ENCODE results near the gene DIS3L2.

Gene DIS3L2

DNA sequence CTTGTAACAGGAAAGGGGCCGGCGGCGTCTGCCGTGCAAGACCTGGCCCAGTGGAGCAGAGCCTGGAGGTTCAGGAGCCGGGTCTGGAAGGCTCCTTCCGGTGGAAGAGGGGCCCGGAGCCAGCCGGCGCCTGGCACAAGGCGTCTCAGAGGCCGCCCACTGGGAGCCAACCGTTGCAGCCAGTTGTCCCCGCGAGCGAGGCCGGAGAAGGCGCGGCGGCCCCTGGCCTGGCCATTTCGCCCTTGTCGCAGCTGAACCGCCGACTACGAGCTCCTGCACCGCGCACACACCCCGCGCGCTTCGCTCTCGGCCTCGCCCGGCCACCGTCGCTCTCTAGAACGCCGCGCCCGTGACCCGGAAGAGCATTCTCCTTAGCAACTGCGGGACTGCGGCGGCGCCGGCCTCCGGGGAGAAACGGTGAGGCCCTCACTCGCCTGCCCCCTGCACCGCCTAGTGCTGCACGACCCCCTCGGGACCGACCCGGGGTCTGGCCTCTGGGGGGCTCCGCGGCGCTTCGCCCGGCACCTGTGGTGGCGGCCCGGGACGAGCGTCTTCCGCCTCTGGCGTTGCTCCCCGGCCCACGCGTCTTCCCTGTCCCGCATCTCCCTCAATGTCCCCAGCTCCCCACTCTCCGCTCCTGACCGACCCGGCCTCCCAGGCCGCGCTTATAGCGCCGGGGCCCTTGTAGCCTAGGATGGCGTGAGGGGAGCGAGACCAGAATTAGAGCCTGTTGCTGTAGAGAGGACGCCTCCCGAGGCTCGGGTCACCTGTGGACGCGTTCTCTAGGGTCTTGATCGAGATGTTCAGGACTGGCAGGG is at the start of gene DIS3L2:
DIS3L2 (plus strand) TSS at position 365 of the 818 bp plus-strand sequence. CDS start 53,215 bp downstream, outside the sequence.
- ChIA-PET POLR2A (ENCODE audit: low non-redundant PET) (interaction anchor here (0.7 kb wide), 1 partner anchor 96 kb away, joined by 3 read pairs; no protein-coding TSS in a partner anchor), CTCF (interaction anchor here (1.0 kb wide), 1 partner anchor 222 kb away, joined by 3 read pairs; no protein-coding TSS in a partner anchor)
- H3K27ac ChIP-seq: peak within 1 kb of the TSS; percentile 79
- TF ChIP-seq, protein P1, sequence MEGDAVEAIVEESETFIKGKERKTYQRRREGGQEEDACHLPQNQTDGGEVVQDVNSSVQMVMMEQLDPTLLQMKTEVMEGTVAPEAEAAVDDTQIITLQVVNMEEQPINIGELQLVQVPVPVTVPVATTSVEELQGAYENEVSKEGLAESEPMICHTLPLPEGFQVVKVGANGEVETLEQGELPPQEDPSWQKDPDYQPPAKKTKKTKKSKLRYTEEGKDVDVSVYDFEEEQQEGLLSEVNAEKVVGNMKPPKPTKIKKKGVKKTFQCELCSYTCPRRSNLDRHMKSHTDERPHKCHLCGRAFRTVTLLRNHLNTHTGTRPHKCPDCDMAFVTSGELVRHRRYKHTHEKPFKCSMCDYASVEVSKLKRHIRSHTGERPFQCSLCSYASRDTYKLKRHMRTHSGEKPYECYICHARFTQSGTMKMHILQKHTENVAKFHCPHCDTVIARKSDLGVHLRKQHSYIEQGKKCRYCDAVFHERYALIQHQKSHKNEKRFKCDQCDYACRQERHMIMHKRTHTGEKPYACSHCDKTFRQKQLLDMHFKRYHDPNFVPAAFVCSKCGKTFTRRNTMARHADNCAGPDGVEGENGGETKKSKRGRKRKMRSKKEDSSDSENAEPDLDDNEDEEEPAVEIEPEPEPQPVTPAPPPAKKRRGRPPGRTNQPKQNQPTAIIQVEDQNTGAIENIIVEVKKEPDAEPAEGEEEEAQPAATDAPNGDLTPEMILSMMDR (conservative IDR thresholded peaks at IDR 0.05; ENCODE audit: low read depth): no peak
- DNase-seq (ENCODE audit: low spot score): peak; percentile 71

DNA sequence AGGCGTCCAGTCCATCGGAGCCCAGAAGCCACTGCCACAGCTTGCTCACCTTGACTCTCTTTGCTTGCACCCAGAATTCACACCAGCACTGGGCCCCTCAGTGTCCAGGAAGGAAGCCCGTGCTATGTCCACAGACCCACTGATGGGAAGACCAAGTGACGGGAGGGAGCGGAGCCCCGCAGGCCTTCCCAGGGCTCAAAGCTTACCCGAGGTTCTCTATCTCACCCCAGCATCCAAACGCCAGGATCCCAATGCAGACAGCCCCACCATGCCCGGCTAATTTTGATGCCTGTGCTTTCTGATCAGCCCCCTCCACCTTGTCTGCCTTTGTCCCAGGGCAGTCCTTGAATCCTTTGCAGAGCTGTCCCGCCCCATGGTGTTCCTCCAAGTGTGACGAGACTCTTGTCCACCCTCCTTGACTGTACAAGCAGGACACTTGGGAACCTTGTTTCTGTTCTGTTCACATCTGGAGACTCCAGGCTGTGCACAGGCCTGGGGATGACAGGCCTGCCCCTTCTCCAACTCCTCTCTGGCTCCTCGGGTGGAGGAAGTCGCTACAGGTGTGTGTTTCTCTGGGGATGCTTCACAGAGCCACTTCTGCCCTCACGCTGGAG is 47.3 kb upstream of the DIS3L2 start:
- ChIA-PET POLR2A (ENCODE audit: low non-redundant PET) (no interaction called here), CTCF (no interaction called here)
- no peak for DNase-seq (ENCODE audit: low spot score)
- H3K27ac ChIP-seq: no peak overlapping the region
- TF ChIP-seq, protein P1 (conservative IDR thresholded peaks at IDR 0.05; ENCODE audit: low read depth): no peak

GRCh38 chr2:231917280-231918066 is 44.0 kb upstream of the DIS3L2 start:
- no peak overlapping the region for H3K27ac ChIP-seq
- ChIA-PET POLR2A (ENCODE audit: low non-redundant PET) (interaction anchor here (0.6 to 0.7 kb wide), 2 partner anchors 578 to 579 kb away, joined by 3 to 5 read pairs; no protein-coding TSS in a partner anchor), CTCF (interaction anchor here (0.5 to 1.7 kb wide), 3 partner anchors 12 to 526 kb away, joined by 3 to 9 read pairs (median 5); no protein-coding TSS in a partner anchor)
- no peak for DNase-seq (ENCODE audit: low spot score)
- TF ChIP-seq, protein P1 (conservative IDR thresholded peaks at IDR 0.05; ENCODE audit: low read depth): no peak

- H3K27ac ChIP-seq: no peak overlapping the region
- ChIA-PET POLR2A (ENCODE audit: low non-redundant PET) (no interaction called here), CTCF (no interaction called here)
- DNase-seq (ENCODE audit: low spot score): no peak
- TF ChIP-seq, protein P1 (conservative IDR thresholded peaks at IDR 0.05; ENCODE audit: low read depth): no peak
These were observed 42.8 kb upstream of the DIS3L2 start for GRCh38 chr2:231918501-231919330.

GRCh38 chr2:231919341-231920035 is 42.0 kb upstream of the DIS3L2 start:
- no peak overlapping the region for H3K27ac ChIP-seq
- DNase-seq (ENCODE audit: low spot score): no peak
- TF ChIP-seq, protein P1 (conservative IDR thresholded peaks at IDR 0.05; ENCODE audit: low read depth): no peak
- CTCF ChIA-PET: no interaction called here
- POLR2A ChIA-PET (ENCODE audit: low non-redundant PET): no interaction called here

Measured in RWPE1 (cell line).